Measurements from ENCODE around the gene DAB2IP. TPM values are rescaled to one million over a fixed set of nuclear protein-coding genes. Genes with fewer than 3 reads are reported as not detected.

The DAB2IP gene
- total RNA-seq, 1 experiment from 2014 or later: 46.7 TPM

DNA sequence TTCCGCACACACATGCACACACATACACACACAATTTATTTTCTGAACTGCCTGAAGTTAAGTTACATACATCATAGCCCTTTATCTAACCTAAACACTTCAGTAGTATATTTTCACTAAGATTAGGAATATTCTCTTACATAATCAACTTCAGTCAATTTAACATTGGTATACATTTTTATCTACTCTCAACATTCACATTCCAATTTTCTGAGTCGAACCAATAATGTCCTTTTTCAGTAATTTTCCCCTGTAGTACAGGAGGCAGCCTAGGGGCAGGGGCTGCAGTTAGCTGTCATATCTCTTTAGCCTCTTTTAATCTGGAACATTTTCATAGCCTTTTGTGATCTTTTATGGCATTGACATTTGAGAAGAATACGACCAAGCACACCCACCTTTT is 150.1 kb downstream of the DAB2IP start:
- CTCF ChIA-PET: no interaction called here
- intact Hi-C loops (cut with micrococcal nuclease; ENCODE audit: unreplicated experiment): no loop called here
- H3K27ac ChIP-seq: no peak overlapping the region
- H3K9me2 ChIP-seq (ENCODE audit: insufficient read depth): no peaks in the 10 kb centered on the region
- H3K4me1 ChIP-seq (replicated peaks; ENCODE audit: insufficient read depth): no peaks in the 10 kb centered on the region
- no peak overlapping the region for H3K4me3 ChIP-seq
- POLR2A ChIA-PET (ENCODE audit: unreplicated experiment): no interaction called here
- no peak overlapping the region for H3K4me2 ChIP-seq
- no peak for DNase-seq
- TF ChIP-seq EZH2 (IDR thresholded peaks at IDR 0.05; ENCODE audit: low read depth) (no peak), CTCF (conservative IDR thresholded peaks at IDR 0.05) (no peak)
- H3K79me2 ChIP-seq (ENCODE audit: low read depth): no peaks in the 10 kb centered on the region
- H3K9me3 ChIP-seq (ENCODE audit: insufficient read depth, low read depth): peaks cover 3% of the 10 kb centered on the region; the same call in 1 of the 2 replicates
- no peaks in the 10 kb centered on the region for H3K36me3 ChIP-seq (ENCODE audit: low read depth)
- BruUV-seq (replicated peaks): no TSS peak
- H3K27me3 ChIP-seq (ENCODE audit: insufficient read depth, low read depth): peaks cover 19% of the 10 kb centered on the region
- H3F3A ChIP-seq (ENCODE audit: insufficient read depth, low read depth): no peaks in the 10 kb centered on the region
- no peak overlapping the region for H2AFZ ChIP-seq
- H4K20me1 ChIP-seq (ENCODE audit: insufficient read depth): no peaks in the 10 kb centered on the region

GRCh38 chr9:121802753-121803152 is 151.3 kb downstream of the DAB2IP start:
- no peaks in the 10 kb centered on the region for H4K20me1 ChIP-seq (ENCODE audit: insufficient read depth)
- BruUV-seq (replicated peaks): no TSS peak
- no peaks in the 10 kb centered on the region for H3K9me2 ChIP-seq (ENCODE audit: insufficient read depth)
- H3K4me2 ChIP-seq: no peak overlapping the region
- H2AFZ ChIP-seq: no peak overlapping the region
- H3K27me3 ChIP-seq (ENCODE audit: insufficient read depth, low read depth): peaks cover 19% of the 10 kb centered on the region
- H3K79me2 ChIP-seq (ENCODE audit: low read depth): no peaks in the 10 kb centered on the region
- ChIA-PET POLR2A (ENCODE audit: unreplicated experiment) (no interaction called here), CTCF (no interaction called here)
- no peaks in the 10 kb centered on the region for H3K4me1 ChIP-seq (replicated peaks; ENCODE audit: insufficient read depth)
- no peaks in the 10 kb centered on the region for H3K36me3 ChIP-seq (ENCODE audit: low read depth)
- intact Hi-C loops (cut with micrococcal nuclease; ENCODE audit: unreplicated experiment): no loop called here
- H3K27ac ChIP-seq: no peak overlapping the region
- DNase-seq: no peak
- no peaks in the 10 kb centered on the region for H3F3A ChIP-seq (ENCODE audit: insufficient read depth, low read depth)
- H3K4me3 ChIP-seq: no peak overlapping the region
- no peak for TF ChIP-seq CTCF (conservative IDR thresholded peaks at IDR 0.05)
- no peak for TF ChIP-seq EZH2 (IDR thresholded peaks at IDR 0.05; ENCODE audit: low read depth)
- peaks cover 3% of the 10 kb centered on the region; the same call in 1 of the 2 replicates for H3K9me3 ChIP-seq (ENCODE audit: insufficient read depth, low read depth)

- Histone ChIP-seq H3K9me3 (ENCODE audit: insufficient read depth, low read depth) (peaks cover 3% of the 10 kb centered on the region; the same call in 1 of the 2 replicates), H3K79me2 (ENCODE audit: low read depth) (no peaks in the 10 kb centered on the region), H3K27ac (no peak overlapping the region), H3K9me2 (ENCODE audit: insufficient read depth) (no peaks in the 10 kb centered on the region), H3F3A (ENCODE audit: insufficient read depth, low read depth) (no peaks in the 10 kb centered on the region), H4K20me1 (ENCODE audit: insufficient read depth) (no peaks in the 10 kb centered on the region), H3K4me1 (replicated peaks; ENCODE audit: insufficient read depth) (no peaks in the 10 kb centered on the region), H3K36me3 (ENCODE audit: low read depth) (no peaks in the 10 kb centered on the region), H2AFZ (no peak overlapping the region), H3K27me3 (ENCODE audit: insufficient read depth, low read depth) (0 out of 2 replicates have a peak, but pooled peaks cover 8% of the 10 kb centered on the region), H3K4me2 (no peak overlapping the region), H3K4me3 (no peak overlapping the region)
- TF ChIP-seq CTCF (conservative IDR thresholded peaks at IDR 0.05) (no peak), EZH2 (IDR thresholded peaks at IDR 0.05; ENCODE audit: low read depth) (no peak)
- no peak for DNase-seq
- ChIA-PET POLR2A (ENCODE audit: unreplicated experiment) (interaction anchor here (0.6 kb wide), 1 partner anchor 53 kb away, joined by 3 read pairs; no protein-coding TSS in a partner anchor), CTCF (no interaction called here)
- no TSS peak for BruUV-seq (replicated peaks)
- intact Hi-C loops (cut with micrococcal nuclease; ENCODE audit: unreplicated experiment): no loop called here
Observed at GRCh38 chr9:121807069-121807822, 155.8 kb downstream of the DAB2IP start.

All from PC-9 (cell line).